Activated effector memory CD4-positive, alpha-beta T cell treated with Interleukin-2 at 50 U/mL for 16 hours (primary cell): Measurements from ENCODE around the gene LILRA5.
"Not testable (repeated sequence)": the region's sequence is repeated elsewhere in the genome, so short reads cannot be mapped to it uniquely, and the experiment has no call there.

Experiments
- DNase-seq: peaks from one replicate; pipeline ENCODE4 v3.0.0-alpha.2; 2020

LILRA5 gene

GRCh38 chr19:54312436-54313377 lies at the start of gene LILRA5:
Gene LILRA5 (minus strand): TSS chr19:54313166. CDS start chr19:54313019, 147 bp downstream.
- no peak for DNase-seq

- not testable (repeated sequence) for DNase-seq
Observed at GRCh38 chr19:54361680-54362422, 48.9 kb upstream of the LILRA5 start.

GRCh38 chr19:54359149-54359820 lies 46.3 kb upstream of the LILRA5 start:
- peak; percentile 65 for DNase-seq

- DNase-seq = no peak
Observed at GRCh38 chr19:54357381-54357780, 44.4 kb upstream of the LILRA5 start.

GRCh38 chr19:54356444-54357056 lies 43.6 kb upstream of the LILRA5 start:
- no peak for DNase-seq

GRCh38 chr19:54355675-54356074 lies 42.7 kb upstream of the LILRA5 start:
- no peak for DNase-seq

GRCh38 chr19:54354761-54355160 lies 41.8 kb upstream of the LILRA5 start:
- no peak for DNase-seq

GRCh38 chr19:54352546-54352945 lies 39.6 kb upstream of the LILRA5 start:
- DNase-seq = no peak

GRCh38 chr19:54352041-54352440 lies 39.1 kb upstream of the LILRA5 start:
- no peak for DNase-seq

- no peak for DNase-seq
Observed at GRCh38 chr19:54351474-54351873, 38.5 kb upstream of the LILRA5 start.

GRCh38 chr19:54345938-54346386 lies 33.0 kb upstream of the LILRA5 start:
- no peak for DNase-seq

GRCh38 chr19:54343868-54344267 lies 30.9 kb upstream of the LILRA5 start:
- DNase-seq = no peak

- no peak for DNase-seq
Observed at GRCh38 chr19:54341295-54341694, 28.3 kb upstream of the LILRA5 start.

- no peak for DNase-seq
Observed at GRCh38 chr19:54339646-54340358, 26.8 kb upstream of the LILRA5 start.

- DNase-seq = no peak
Observed at GRCh38 chr19:54338521-54338920, 25.6 kb upstream of the LILRA5 start.

GRCh38 chr19:54337858-54338230 lies 24.9 kb upstream of the LILRA5 start:
- no peak for DNase-seq

GRCh38 chr19:54336893-54337857 lies 24.2 kb upstream of the LILRA5 start:
- DNase-seq = no peak

GRCh38 chr19:54335979-54336892 lies 23.3 kb upstream of the LILRA5 start:
- no peak for DNase-seq

- DNase-seq = no peak
Observed at GRCh38 chr19:54335164-54335563, 22.2 kb upstream of the LILRA5 start.
